ENCODE data around the gene KIF17. TPM values are rescaled to one million over a fixed set of nuclear protein-coding genes. Genes with fewer than 3 reads are reported as not detected.

The KIF17 gene
- total and polyA plus RNA-seq, 4 donors = 4.1 to 9.6 (median 5.9) TPM

DNA sequence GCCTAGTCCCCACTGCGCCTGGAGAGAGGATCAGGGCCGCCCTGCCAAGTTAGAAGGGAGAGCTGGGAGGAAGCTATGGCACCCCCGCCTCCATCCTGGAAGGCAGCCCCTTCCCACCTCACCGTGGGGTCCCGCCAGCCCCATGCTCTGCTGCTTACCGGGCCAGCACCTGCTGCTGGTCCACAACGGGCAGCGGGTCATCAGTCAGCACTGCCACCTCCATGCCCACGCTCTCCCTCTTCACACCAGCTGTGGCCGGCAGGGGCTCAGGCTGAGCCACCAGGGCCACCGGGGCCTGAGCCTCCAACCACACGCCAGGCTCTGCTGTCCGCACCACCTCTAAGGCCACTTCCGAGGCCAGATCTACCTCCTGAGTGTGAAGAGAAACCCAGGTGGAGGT lies 33.2 kb downstream of the KIF17 start:
- no peaks in the 10 kb centered on the region for H3K9me3 ChIP-seq (ENCODE audit: control insufficient read depth in 4 of 4, insufficient read depth in 3 of 4, low read length in 3 of 4)
- H3K27me3 ChIP-seq (ENCODE audit: control insufficient read depth in 3 of 3, insufficient read depth in 3 of 3, low read length in 2 of 3) = no peaks in the 10 kb centered on the region
- peak overlapping the region; percentile 24 to 92 for H3K27ac ChIP-seq (ENCODE audit: low read depth in 1 of 2, low read length in 1 of 2)
- ATAC-seq (ENCODE audit: insufficient read depth, low FRiP score) = no peak
- no peaks in the 10 kb centered on the region for H3K36me3 ChIP-seq (ENCODE audit: control insufficient read depth in 4 of 4, insufficient read depth in 4 of 4, low read length in 4 of 4)
- peak overlapping the region; percentile 59 for H3K4me3 ChIP-seq
- H3K4me1 ChIP-seq (ENCODE audit: control insufficient read depth in 5 of 5, insufficient read depth in 5 of 5, low read length in 5 of 5) = peaks cover 0 to 7% (median 0%) of the 10 kb centered on the region in 5 donors
- WGBS, 2 donors = 74 to 79% methylated on average over 14 of the region's 14 CpGs
- no peak for DNase-seq
- no peak overlapping the region for H3K9ac ChIP-seq (ENCODE audit: insufficient read depth in 1 of 2, low read length in 2 of 2)
- TF ChIP-seq, protein P1, sequence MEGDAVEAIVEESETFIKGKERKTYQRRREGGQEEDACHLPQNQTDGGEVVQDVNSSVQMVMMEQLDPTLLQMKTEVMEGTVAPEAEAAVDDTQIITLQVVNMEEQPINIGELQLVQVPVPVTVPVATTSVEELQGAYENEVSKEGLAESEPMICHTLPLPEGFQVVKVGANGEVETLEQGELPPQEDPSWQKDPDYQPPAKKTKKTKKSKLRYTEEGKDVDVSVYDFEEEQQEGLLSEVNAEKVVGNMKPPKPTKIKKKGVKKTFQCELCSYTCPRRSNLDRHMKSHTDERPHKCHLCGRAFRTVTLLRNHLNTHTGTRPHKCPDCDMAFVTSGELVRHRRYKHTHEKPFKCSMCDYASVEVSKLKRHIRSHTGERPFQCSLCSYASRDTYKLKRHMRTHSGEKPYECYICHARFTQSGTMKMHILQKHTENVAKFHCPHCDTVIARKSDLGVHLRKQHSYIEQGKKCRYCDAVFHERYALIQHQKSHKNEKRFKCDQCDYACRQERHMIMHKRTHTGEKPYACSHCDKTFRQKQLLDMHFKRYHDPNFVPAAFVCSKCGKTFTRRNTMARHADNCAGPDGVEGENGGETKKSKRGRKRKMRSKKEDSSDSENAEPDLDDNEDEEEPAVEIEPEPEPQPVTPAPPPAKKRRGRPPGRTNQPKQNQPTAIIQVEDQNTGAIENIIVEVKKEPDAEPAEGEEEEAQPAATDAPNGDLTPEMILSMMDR (IDR thresholded peaks at IDR 0.05; ENCODE audit: control extremely low read depth, extremely low read depth) = no peak

DNA sequence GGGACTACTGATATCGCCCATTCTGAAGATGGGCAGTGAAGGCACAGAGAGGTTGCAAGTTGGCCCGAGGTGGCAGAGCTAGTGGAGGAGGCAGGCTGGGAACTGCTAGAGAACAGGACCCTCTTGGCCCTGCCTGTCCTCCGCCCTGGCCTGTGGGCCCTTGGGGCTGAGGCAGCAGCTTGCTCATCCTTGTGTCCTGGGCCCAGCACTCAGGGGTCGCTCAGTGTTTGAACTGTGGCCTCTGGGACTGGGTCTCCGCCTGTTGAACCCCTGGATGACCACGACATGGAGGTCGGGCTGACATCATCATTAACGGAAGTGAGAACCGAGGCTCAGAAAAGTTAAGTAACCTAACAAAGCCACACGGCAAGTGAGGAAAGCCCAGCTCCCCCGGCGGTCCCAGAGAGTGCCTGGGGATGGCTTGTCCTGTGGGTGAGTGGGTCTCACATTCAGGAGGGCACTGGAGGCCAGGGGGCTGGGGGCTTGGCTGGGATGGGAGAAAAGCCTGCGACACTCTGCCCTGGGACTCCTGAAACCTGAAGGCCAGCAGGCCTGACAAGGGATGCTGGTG lies 33.7 kb downstream of the KIF17 start:
- WGBS, 2 donors = 60 to 71% methylated on average over 13 of the region's 13 CpGs

DNA sequence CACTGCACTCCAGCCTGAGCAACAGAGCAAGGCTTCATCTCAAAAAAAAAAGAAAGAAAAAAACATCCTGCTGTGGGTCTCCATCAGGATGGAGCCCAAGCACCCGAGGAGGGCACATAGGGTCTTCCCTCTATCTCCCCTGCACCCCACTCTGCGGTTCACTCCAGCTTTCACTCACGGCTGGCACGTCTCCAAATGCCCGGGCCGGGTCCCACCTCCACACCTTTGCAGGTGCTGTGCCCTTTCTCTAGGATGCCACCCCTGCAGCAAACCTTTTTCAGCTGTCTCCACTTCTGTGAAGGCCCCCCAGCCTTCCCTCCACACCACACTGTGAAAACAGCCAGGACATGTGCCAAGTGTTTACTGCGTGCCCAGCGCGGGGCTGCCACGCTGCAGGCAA lies 34.2 kb downstream of the KIF17 start:
- Histone ChIP-seq H3K27me3 (ENCODE audit: control insufficient read depth in 3 of 3, insufficient read depth in 3 of 3, low read length in 2 of 3) (no peaks in the 10 kb centered on the region), H3K9me3 (ENCODE audit: control insufficient read depth in 4 of 4, insufficient read depth in 3 of 4, low read length in 3 of 4) (no peaks in the 10 kb centered on the region), H3K9ac (ENCODE audit: insufficient read depth in 1 of 2, low read length in 2 of 2) (no peak overlapping the region), H3K4me3 (peak overlapping the region; percentile 17), H3K27ac (ENCODE audit: low read depth in 1 of 2, low read length in 1 of 2) (peak overlapping the region in 1 of 2 donors; percentile 92), H3K4me1 (ENCODE audit: control insufficient read depth in 5 of 5, insufficient read depth in 5 of 5, low read length in 5 of 5) (peaks cover 0 to 7% (median 0%) of the 10 kb centered on the region in 5 donors), H3K36me3 (ENCODE audit: control insufficient read depth in 4 of 4, insufficient read depth in 4 of 4, low read length in 4 of 4) (no peaks in the 10 kb centered on the region)
- 77 to 93% methylated on average over 10 of the region's 10 CpGs for WGBS, 2 donors
- TF ChIP-seq, protein P1 (IDR thresholded peaks at IDR 0.05; ENCODE audit: control extremely low read depth, extremely low read depth) = no peak
- DNase-seq = no peak
- ATAC-seq (ENCODE audit: insufficient read depth, low FRiP score) = no peak

More for the DNA sequence above, 33.7 kb downstream of the KIF17 start:
- Histone ChIP-seq H3K4me3 (peak overlapping the region; percentile 59), H3K9me3 (ENCODE audit: control insufficient read depth in 4 of 4, insufficient read depth in 3 of 4, low read length in 3 of 4) (no peaks in the 10 kb centered on the region), H3K36me3 (ENCODE audit: control insufficient read depth in 4 of 4, insufficient read depth in 4 of 4, low read length in 4 of 4) (no peaks in the 10 kb centered on the region), H3K4me1 (ENCODE audit: control insufficient read depth in 5 of 5, insufficient read depth in 5 of 5, low read length in 5 of 5) (peaks cover 0 to 7% (median 0%) of the 10 kb centered on the region in 5 donors), H3K27ac (ENCODE audit: low read depth in 1 of 2, low read length in 1 of 2) (peak overlapping the region; percentile 24 to 92), H3K27me3 (ENCODE audit: control insufficient read depth in 3 of 3, insufficient read depth in 3 of 3, low read length in 2 of 3) (no peaks in the 10 kb centered on the region), H3K9ac (ENCODE audit: insufficient read depth in 1 of 2, low read length in 2 of 2) (no peak overlapping the region)
- ATAC-seq (ENCODE audit: insufficient read depth, low FRiP score) = no peak
- TF ChIP-seq, protein P1 (IDR thresholded peaks at IDR 0.05; ENCODE audit: control extremely low read depth, extremely low read depth) = no peak
- no peak for DNase-seq

Measured in lung (tissue), 12 donors.